K562 (cell line): Measurements from ENCODE around the gene HEXIM2. TPM values are rescaled to one million over a fixed set of nuclear protein-coding genes. Genes with fewer than 3 reads are reported as not detected.
A peak's percentile ranks its signal among the peaks of the same experiment; 100 is the strongest.

Experiments used
- CXXC5 ChIP-seq: fragments of 250-450 bp; sonication (Bioruptor Pico); IDR thresholded peaks from 2 replicates; pipeline ENCODE4 v1.8.0; 2022; ENCODE audit warnings: inconsistent platforms, mild to moderate bottlenecking, moderate library complexity
- FIP1L1 ChIP-seq: fragments of 200-400 bp; formaldehyde crosslinking; IDR thresholded peaks from 2 replicates; pipeline ENCODE4 v1.6.1; 2018; ENCODE audit warnings: mild to moderate bottlenecking, low read depth, low read length; ENCODE audit not compliant: poor library complexity, severe bottlenecking
- GATA2 ChIP-seq: sonication (generic); formaldehyde crosslinking; IDR thresholded peaks from 2 replicates; pipeline ENCODE4 v1.4.0; 2020; ENCODE audit warnings: mild to moderate bottlenecking, missing genetic modification reagents
- JUND ChIP-seq, 2 experiments: IDR thresholded peaks; 2 replicates in 1 of 2; 3 replicates in 1 of 2; pipeline ENCODE4 v1.6.1; 2011; ENCODE audit warnings: borderline replicate concordance in 2 of 2, low read depth in 2 of 2, low read length in 2 of 2, improper control_type of control experiment in 1 of 2, missing biosample characterization in 1 of 2, missing genetic modification characterization in 1 of 2, missing genetic modification reagents in 1 of 2
- RBM22 ChIP-seq: fragments of 200-400 bp; formaldehyde crosslinking; IDR thresholded peaks from 2 replicates; pipeline ENCODE4 v1.6.1; 2018; ENCODE audit warnings: low read length, low read depth; ENCODE audit not compliant: poor library complexity, severe bottlenecking
- RCOR1 ChIP-seq, 2 experiments: IDR thresholded peaks; 2 replicates each; pipeline ENCODE4 v1.6.1; 2012; ENCODE audit warnings: low read depth in 2 of 2, low read length in 2 of 2, borderline replicate concordance in 1 of 2, improper control_type of control experiment in 1 of 2
- RFX1 ChIP-seq: fragments of 450-650 bp; IDR thresholded peaks from 2 replicates; pipeline ENCODE4 v1.6.1; 2016; ENCODE audit warnings: mild to moderate bottlenecking, moderate library complexity
- SPI1 ChIP-seq: IDR thresholded peaks from 2 replicates; pipeline ENCODE4 v1.6.1; 2011; ENCODE audit warnings: low read depth, low read length, control low read depth, borderline replicate concordance
- SRSF3 ChIP-seq: fragments of 200-400 bp; formaldehyde crosslinking; IDR thresholded peaks from 2 replicates; pipeline ENCODE4 v1.6.1; 2016; ENCODE audit warnings: mild to moderate bottlenecking, low read length, moderate library complexity; ENCODE audit not compliant: insufficient read depth
- TEAD2 ChIP-seq: fragments of 450-650 bp; IDR thresholded peaks from 2 replicates; pipeline ENCODE4 v1.6.1; 2016; ENCODE audit warnings: missing genetic modification characterization, control low read depth, missing compliant biosample characterization
- ZBTB8A ChIP-seq: fragments of 450-650 bp; IDR thresholded peaks from 2 replicates; pipeline ENCODE4 v1.6.1; 2018; ENCODE audit warnings: mild to moderate bottlenecking, moderate library complexity; ENCODE audit not compliant: partially characterized antibody
- ZFX ChIP-seq: sonication (generic); formaldehyde crosslinking; IDR thresholded peaks from 2 replicates; pipeline ENCODE4 v1.8.0; 2022; ENCODE audit warnings: mild to moderate bottlenecking, missing genetic modification reagents, moderate library complexity
- ZKSCAN1 ChIP-seq: fragments of 150-350 bp; IDR thresholded peaks from 2 replicates; pipeline ENCODE4 v1.6.1; 2016; ENCODE audit warnings: low read depth, low read length
- ZNF175 ChIP-seq: fragments of 200-800 bp; sonication (Bioruptor generic); IDR thresholded peaks from 2 replicates; pipeline ENCODE4 v1.6.1; 2016; ENCODE audit warnings: low read depth, mild to moderate bottlenecking, missing genetic modification characterization, missing compliant biosample characterization
- ZNF561 ChIP-seq: fragments of 450-650 bp; formaldehyde crosslinking; conservative IDR thresholded peaks from 2 replicates; pipeline ENCODE4 v1.4.0; 2020; ENCODE audit warnings: mild to moderate bottlenecking, moderate library complexity
- ZNF584 ChIP-seq: fragments of 200-800 bp; sonication (Bioruptor generic); IDR thresholded peaks from 2 replicates; pipeline ENCODE4 v1.6.1; 2016; ENCODE audit warnings: low read depth, mild to moderate bottlenecking, missing genetic modification characterization, missing compliant biosample characterization
- ZNF644 ChIP-seq: fragments of 200-800 bp; sonication (Bioruptor generic); IDR thresholded peaks from 2 replicates; pipeline ENCODE4 v1.6.1; 2016; ENCODE audit warnings: low read depth, missing genetic modification characterization, missing compliant biosample characterization
- ZNF785 ChIP-seq: fragments of 250-450 bp; sonication (Bioruptor Pico); IDR thresholded peaks from 2 replicates; pipeline ENCODE4 v1.4.0; 2020; ENCODE audit warnings: mild to moderate bottlenecking
- ZSCAN32 ChIP-seq: fragments of 450-650 bp; formaldehyde crosslinking; IDR thresholded peaks from 2 replicates; pipeline ENCODE4 v1.4.0; 2020; ENCODE audit warnings: mild to moderate bottlenecking, moderate library complexity
- polyA plus RNA-seq, 8 experiments: library from polyadenylated mRNA; depleted of rRNA in 4 of 8; stranded (reverse) in 5 of 8; unstranded in 3 of 8; fragments of >200 nt; fragmentation: Nextera tagmentation in 2 of 8; fragmentation: Illumina TruSeq in 1 of 8; extraction: Ambion mirVana in 2 of 8; extraction: Trizol in 1 of 8; gene quantifications; 2 replicates each; pipeline versions ENCODE4 v1.2.1 to v1.2.3, GENCODE V29; 2011 to 2014; ENCODE audit warnings: inconsistent platforms in 1 of 8, missing spikeins in 1 of 8
- total RNA-seq, 7 experiments: library from RNA; depleted of rRNA in 6 of 7; stranded (reverse); fragments of >200 nt in 6 of 7; fragmentation: Illumina TruSeq in 2 of 7; extraction: Trizol in 2 of 7; gene quantifications; 2 replicates each; pipeline versions ENCODE4 v1.2.1 to v1.2.3, GENCODE V29; 2011 to 2021; ENCODE audit warnings: low replicate concordance in 1 of 7
- TF ChIP-seq, protein P1 (sequence below): sonication (generic); formaldehyde crosslinking; IDR thresholded peaks from 2 replicates; pipeline ENCODE4 v1.8.1; 2023; ENCODE audit warnings: mild to moderate bottlenecking, missing genetic modification reagents
- TF ChIP-seq, protein P2 (sequence below): fragments of 250-450 bp; sonication (Bioruptor Pico); IDR thresholded peaks from 2 replicates; pipeline ENCODE4 v1.9.0; 2021; ENCODE audit warnings: mild to moderate bottlenecking
- TF ChIP-seq, protein P3 (sequence below): fragments of 450-650 bp; conservative IDR thresholded peaks from 2 replicates; pipeline ENCODE4 v1.6.1; 2016; ENCODE audit warnings: missing genetic modification characterization, low read depth, mild to moderate bottlenecking, missing compliant biosample characterization, moderate library complexity
- TF ChIP-seq, protein P4 (sequence below): fragments of 450-650 bp; formaldehyde crosslinking; IDR thresholded peaks from 2 replicates; pipeline ENCODE4 v1.4.0; 2022; ENCODE audit warnings: mild to moderate bottlenecking, moderate library complexity

The HEXIM2 gene
- total and polyA plus RNA-seq, 9 of the 15 experiments (the other 6 are each of a cell fraction or from before 2014, with no cell fraction given): 0.69 to 3.4 (median 1.1) TPM; not detected in 2

DNA sequence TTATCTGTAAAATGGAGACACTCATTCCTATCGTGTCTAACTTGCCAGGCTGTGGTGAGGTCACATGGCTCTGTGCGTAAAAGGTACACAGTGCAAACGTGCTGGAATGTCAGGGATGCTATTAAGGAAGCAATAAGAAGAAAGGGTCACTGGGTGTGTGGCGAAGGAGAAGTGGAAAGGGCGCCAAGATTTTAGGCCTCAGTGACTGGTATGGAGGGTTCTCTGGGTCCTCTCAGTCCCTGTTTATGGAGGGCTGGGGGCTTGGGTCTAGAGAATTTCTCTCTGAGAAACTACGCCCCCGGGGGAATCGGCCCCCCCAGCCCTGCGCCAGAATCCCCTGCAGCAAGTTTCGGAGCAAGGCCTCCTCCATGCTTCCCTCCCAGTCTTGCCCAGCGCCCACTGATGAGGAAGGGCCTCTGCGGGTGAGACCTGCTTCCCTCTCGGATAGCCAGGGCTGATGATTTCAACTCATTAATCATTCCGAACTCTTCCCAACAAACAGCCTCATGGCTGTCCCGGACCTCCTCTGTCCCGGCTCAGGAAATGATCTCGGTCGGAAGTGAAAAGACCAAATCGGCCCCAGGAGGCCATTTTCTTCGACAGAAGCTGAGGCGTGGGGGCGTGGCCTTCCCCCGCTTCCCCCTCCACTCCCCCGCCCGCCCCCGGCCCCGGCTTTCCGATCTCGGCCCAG lies 14.6 kb upstream of the HEXIM2 start (continued):
- TF ChIP-seq CXXC5 (peak; percentile 71), TEAD2 (peak; percentile 70), RBM22 (peak; percentile 21), SRSF3 (peak; percentile 50; the same call in 1 of the 2 replicates), ZSCAN32 (peak; percentile 67), ZNF584 (CRISPR knock-in tag) (peak; percentile 60; the same call in 1 of the 2 replicates), ZNF785 (CRISPR knock-in tag) (no peak), ZKSCAN1 (peak; percentile 11; the same call in 1 of the 2 replicates), ZNF644 (tag) (peak; percentile 89), FIP1L1 (no peak), SPI1 (0 out of 2 replicates have a peak, but pooled peaks have one; percentile 4), ZFX (peak; percentile 94), ZBTB8A (no peak), ZNF561 (CRISPR knock-in tag) (0 out of 2 replicates have a peak, but pooled peaks have one; percentile 60), RFX1 (no peak), RCOR1 (IDR thresholded peaks at IDR 0.05; ENCODE audit: borderline replicate concordance in 1 of 2, low read depth in 2 of 2, low read length in 2 of 2) (peak in 1 of 2 experiments; percentile 38; a peak in 1 of 4 replicates), ZNF175 (0 out of 2 replicates have a peak, but pooled peaks have one; percentile 85), JUND (IDR thresholded peaks at IDR 0.05; ENCODE audit: borderline replicate concordance, low read depth, low read length) (peak; percentile 69; the same call in 1 of the 2 replicates), JUND (tag; IDR thresholded peaks at IDR 0.05; ENCODE audit: borderline replicate concordance, low read depth, low read length) (peak; percentile 49; the same call in 2 of the 3 replicates), GATA2 (CRISPR knock-in tag) (0 out of 2 replicates have a peak, but pooled peaks have one; percentile 36)
- TF ChIP-seq, protein P1, sequence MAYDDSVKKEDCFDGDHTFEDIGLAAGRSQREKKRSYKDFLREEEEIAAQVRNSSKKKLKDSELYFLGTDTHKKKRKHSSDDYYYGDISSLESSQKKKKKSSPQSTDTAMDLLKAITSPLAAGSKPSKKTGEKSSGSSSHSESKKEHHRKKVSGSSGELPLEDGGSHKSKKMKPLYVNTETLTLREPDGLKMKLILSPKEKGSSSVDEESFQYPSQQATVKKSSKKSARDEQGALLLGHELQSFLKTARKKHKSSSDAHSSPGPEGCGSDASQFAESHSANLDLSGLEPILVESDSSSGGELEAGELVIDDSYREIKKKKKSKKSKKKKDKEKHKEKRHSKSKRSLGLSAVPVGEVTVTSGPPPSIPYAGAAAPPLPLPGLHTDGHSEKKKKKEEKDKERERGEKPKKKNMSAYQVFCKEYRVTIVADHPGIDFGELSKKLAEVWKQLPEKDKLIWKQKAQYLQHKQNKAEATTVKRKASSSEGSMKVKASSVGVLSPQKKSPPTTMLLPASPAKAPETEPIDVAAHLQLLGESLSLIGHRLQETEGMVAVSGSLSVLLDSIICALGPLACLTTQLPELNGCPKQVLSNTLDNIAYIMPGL (CRISPR knock-in tag): peak; percentile 35; the same call in 1 of the 2 replicates
- TF ChIP-seq, protein P2, sequence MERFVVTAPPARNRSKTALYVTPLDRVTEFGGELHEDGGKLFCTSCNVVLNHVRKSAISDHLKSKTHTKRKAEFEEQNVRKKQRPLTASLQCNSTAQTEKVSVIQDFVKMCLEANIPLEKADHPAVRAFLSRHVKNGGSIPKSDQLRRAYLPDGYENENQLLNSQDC: no peak
- TF ChIP-seq, protein P3, sequence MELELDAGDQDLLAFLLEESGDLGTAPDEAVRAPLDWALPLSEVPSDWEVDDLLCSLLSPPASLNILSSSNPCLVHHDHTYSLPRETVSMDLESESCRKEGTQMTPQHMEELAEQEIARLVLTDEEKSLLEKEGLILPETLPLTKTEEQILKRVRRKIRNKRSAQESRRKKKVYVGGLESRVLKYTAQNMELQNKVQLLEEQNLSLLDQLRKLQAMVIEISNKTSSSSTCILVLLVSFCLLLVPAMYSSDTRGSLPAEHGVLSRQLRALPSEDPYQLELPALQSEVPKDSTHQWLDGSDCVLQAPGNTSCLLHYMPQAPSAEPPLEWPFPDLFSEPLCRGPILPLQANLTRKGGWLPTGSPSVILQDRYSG (tag): peak; percentile 69; the same call in 1 of the 2 replicates
- TF ChIP-seq, protein P4, sequence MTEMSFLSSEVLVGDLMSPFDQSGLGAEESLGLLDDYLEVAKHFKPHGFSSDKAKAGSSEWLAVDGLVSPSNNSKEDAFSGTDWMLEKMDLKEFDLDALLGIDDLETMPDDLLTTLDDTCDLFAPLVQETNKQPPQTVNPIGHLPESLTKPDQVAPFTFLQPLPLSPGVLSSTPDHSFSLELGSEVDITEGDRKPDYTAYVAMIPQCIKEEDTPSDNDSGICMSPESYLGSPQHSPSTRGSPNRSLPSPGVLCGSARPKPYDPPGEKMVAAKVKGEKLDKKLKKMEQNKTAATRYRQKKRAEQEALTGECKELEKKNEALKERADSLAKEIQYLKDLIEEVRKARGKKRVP (CRISPR knock-in tag): peak; percentile 70; the same call in 1 of the 2 replicates
